Smooth muscle cell (in vitro differentiated cells): ENCODE data around the gene FAM83D. TPM values are rescaled to one million over a fixed set of nuclear protein-coding genes. Genes with fewer than 3 reads are reported as not detected.

ENCODE experiments used
- DNase-seq: peaks from one replicate; lab custom pipeline; 2025; ENCODE audit not compliant: unreplicated experiment; lab: John Stamatoyannopoulos, UW
- H2AFZ ChIP-seq: fragments of 200-600 bp; sonication (generic); 2 replicates; pipeline ENCODE4 v1.6.0; 2016; ENCODE audit warnings: antibody characterized with exemption, low read depth, mild to moderate bottlenecking
- H3F3A ChIP-seq: fragments of 200-600 bp; sonication (generic); 2 replicates; pipeline ENCODE4 v1.6.0; 2017; ENCODE audit warnings: antibody characterized with exemption, low read depth
- H3K27ac ChIP-seq: fragments of 200-600 bp; sonication (generic); 2 replicates; pipeline ENCODE4 v1.5.1; 2016; ENCODE audit warnings: low read depth, mild to moderate bottlenecking
- H3K27me3 ChIP-seq: fragments of 200-600 bp; sonication (generic); 2 replicates; pipeline ENCODE4 v1.6.1; 2016; ENCODE audit warnings: low read depth, mild to moderate bottlenecking
- H3K36me3 ChIP-seq: fragments of 200-600 bp; sonication (generic); 2 replicates; pipeline ENCODE4 v1.5.1; 2016; ENCODE audit warnings: low read depth
- H3K4me1 ChIP-seq: fragments of 200-600 bp; sonication (generic); 2 replicates; pipeline ENCODE4 v1.5.1; 2016; ENCODE audit warnings: low read depth
- H3K4me2 ChIP-seq: fragments of 200-600 bp; sonication (generic); 2 replicates; pipeline ENCODE4 v1.6.0; 2016; ENCODE audit warnings: mild to moderate bottlenecking
- H3K4me3 ChIP-seq: fragments of 200-600 bp; sonication (generic); 2 replicates; pipeline ENCODE4 v1.5.1; 2016; ENCODE audit warnings: mild to moderate bottlenecking
- H3K79me2 ChIP-seq: fragments of 200-600 bp; sonication (generic); 2 replicates; pipeline ENCODE4 v1.6.0; 2016; ENCODE audit warnings: low read depth, mild to moderate bottlenecking
- H3K9ac ChIP-seq: fragments of 200-600 bp; sonication (generic); 2 replicates; pipeline ENCODE4 v1.6.0; 2016; ENCODE audit warnings: low read depth
- H3K9me3 ChIP-seq: fragments of 200-600 bp; sonication (generic); replicated peaks from 2 replicates; pipeline ENCODE4 v1.5.1; 2016; ENCODE audit warnings: low read depth
- H4K20me1 ChIP-seq: fragments of 200-600 bp; sonication (generic); 2 replicates; pipeline ENCODE4 v1.6.0; 2016; ENCODE audit warnings: low read depth
- WGBS: methylation state at CpG from one replicate; pipeline ENCODE4 v1.1.7; 2016; ENCODE audit warnings: low lambda C conversion rate; 5-methylcytosine and 5-hydroxymethylcytosine counted together
- polyA plus RNA-seq: library from polyadenylated mRNA; unstranded; fragments of >200 nt; fragmentation: Nextera tagmentation; extraction: Ambion mirVana; gene quantifications from 2 replicates; pipeline ENCODE4 v1.2.1, GENCODE V29; 2016
- total RNA-seq: library from RNA; depleted of rRNA; stranded (reverse); fragments of >200 nt; gene quantifications from 2 replicates; pipeline ENCODE4 v1.2.3, GENCODE V29; 2014
- TF ChIP-seq, protein P1 (sequence below): fragments of 200-600 bp; sonication (generic); IDR thresholded peaks from 2 replicates; pipeline ENCODE4 v1.5.1; 2017; ENCODE audit warnings: borderline replicate concordance, mild to moderate bottlenecking, antibody characterized with exemption; ENCODE audit not compliant: insufficient read depth, poor library complexity, severe bottlenecking

FAM83D gene
- total and polyA plus RNA-seq, 2 experiments from 2014 or later = 5.7 to 10.7 TPM

DNA sequence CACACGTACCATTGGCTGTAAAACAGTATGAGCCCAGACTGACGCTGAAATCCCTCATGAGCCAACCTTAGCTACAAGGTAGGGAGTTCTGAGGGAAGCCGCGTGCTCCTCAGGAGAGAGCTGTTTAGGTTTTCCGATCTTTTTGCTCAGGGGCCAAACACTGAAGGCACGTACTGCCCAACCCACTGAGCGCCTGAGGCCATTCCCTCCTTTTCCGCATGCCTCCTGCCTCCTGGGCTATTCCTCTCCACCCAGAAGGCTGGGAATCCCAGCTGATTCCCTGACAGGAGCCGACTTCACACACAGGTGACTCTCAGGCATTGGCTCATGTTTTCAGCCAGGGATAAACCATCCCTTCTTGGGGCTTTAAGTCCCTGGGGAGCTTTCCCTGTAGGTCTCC, 5.4 kb upstream of the FAM83D start:
- Histone ChIP-seq H3K4me2 (no peak overlapping the region), H3K4me1 (no peaks in the 10 kb centered on the region), H2AFZ (no peak overlapping the region), H3K36me3 (no peaks in the 10 kb centered on the region), H3K27me3 (peaks cover 29% of the 10 kb centered on the region), H3K27ac (no peak overlapping the region), H3K4me3 (no peak overlapping the region), H3K9me3 (no peaks in the 10 kb centered on the region), H4K20me1 (no peaks in the 10 kb centered on the region), H3K9ac (no peak overlapping the region), H3K79me2 (no peaks in the 10 kb centered on the region), H3F3A (no peaks in the 10 kb centered on the region)
- WGBS = 75% methylated on average over 9 of the region's 9 CpGs
- TF ChIP-seq, protein P1, sequence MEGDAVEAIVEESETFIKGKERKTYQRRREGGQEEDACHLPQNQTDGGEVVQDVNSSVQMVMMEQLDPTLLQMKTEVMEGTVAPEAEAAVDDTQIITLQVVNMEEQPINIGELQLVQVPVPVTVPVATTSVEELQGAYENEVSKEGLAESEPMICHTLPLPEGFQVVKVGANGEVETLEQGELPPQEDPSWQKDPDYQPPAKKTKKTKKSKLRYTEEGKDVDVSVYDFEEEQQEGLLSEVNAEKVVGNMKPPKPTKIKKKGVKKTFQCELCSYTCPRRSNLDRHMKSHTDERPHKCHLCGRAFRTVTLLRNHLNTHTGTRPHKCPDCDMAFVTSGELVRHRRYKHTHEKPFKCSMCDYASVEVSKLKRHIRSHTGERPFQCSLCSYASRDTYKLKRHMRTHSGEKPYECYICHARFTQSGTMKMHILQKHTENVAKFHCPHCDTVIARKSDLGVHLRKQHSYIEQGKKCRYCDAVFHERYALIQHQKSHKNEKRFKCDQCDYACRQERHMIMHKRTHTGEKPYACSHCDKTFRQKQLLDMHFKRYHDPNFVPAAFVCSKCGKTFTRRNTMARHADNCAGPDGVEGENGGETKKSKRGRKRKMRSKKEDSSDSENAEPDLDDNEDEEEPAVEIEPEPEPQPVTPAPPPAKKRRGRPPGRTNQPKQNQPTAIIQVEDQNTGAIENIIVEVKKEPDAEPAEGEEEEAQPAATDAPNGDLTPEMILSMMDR = no peak
- no peak for DNase-seq

DNA sequence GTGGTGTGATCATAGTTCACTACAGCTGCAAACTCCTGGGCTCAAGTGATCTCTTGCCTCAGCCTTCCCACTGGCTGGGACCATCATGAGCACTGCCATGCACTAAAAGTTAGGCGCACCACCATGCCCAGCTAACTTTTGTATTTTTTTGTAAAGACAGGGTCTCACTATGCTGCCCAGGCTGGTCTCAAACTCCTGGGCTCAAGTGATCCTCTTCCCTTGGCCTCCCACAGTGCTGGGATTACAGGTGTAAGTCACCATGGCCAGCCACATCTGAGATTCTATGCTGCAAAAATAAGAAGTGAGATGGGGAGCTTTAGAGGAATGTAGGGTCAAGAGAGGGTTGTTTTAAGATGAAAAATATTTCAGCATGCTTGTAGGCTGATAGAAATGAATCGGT, 1.5 kb upstream of the FAM83D start:
- 92% methylated on average over 2 of the region's 2 CpGs for WGBS
- TF ChIP-seq, protein P1 = no peak
- Histone ChIP-seq H3K27me3 (peaks cover 21% of the 10 kb centered on the region), H4K20me1 (no peaks in the 10 kb centered on the region), H3K9me3 (no peaks in the 10 kb centered on the region), H3K27ac (no peak overlapping the region), H2AFZ (no peak overlapping the region), H3K4me3 (no peak overlapping the region), H3K4me2 (no peak overlapping the region), H3K79me2 (peaks cover 30% of the 10 kb centered on the region), H3K4me1 (peaks cover 17% of the 10 kb centered on the region), H3K36me3 (no peaks in the 10 kb centered on the region), H3F3A (no peaks in the 10 kb centered on the region), H3K9ac (no peak overlapping the region)
- no peak for DNase-seq

DNA sequence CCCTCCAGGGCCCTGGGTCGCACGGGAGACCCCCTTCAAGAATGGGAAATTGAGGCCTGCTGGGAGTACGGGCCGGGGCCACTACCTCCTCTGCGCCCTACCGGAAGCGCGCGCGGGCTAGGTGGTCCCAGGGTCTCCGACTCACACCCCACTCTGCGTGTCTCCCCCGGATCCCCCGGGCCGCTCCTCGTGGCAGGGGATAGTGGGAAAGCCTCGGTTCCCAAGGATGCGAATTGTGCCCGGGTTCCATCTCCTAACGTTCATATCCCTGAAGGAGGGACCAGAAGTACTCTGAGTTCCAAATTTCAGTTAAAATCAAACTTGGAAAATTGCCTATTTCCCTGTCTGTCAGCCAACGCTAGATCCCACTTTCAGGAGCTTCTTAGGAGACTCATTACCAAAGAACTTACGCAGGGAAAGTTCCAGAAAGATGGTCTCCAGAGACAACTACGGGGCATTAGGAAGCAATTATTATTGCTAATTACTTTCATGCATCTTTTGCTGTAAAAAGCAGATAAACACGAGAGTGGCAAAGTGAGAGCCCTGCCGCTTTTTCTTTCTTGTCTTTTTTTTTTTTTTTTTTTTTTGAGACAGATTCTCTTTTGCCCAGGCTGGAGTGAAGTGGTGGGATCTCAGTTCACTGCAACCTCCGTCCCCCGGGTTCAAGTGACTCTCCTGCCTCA, 858 bp downstream of the FAM83D start:
- H3K27me3 ChIP-seq = peaks cover 2% of the 10 kb centered on the region
- peak overlapping the region; percentile 79 for H3K4me3 ChIP-seq
- TF ChIP-seq, protein P1 = no peak
- H3K4me2 ChIP-seq = peak overlapping the region; percentile 92
- H3F3A ChIP-seq = no peaks in the 10 kb centered on the region
- no peaks in the 10 kb centered on the region for H3K36me3 ChIP-seq
- H3K4me1 ChIP-seq = peaks cover 17% of the 10 kb centered on the region
- peaks cover 46% of the 10 kb centered on the region for H3K79me2 ChIP-seq
- peak overlapping the region; percentile 89 for H2AFZ ChIP-seq
- H3K9me3 ChIP-seq = no peaks in the 10 kb centered on the region
- H3K9ac ChIP-seq = peak overlapping the region; percentile 27
- no peaks in the 10 kb centered on the region for H4K20me1 ChIP-seq
- no peak for DNase-seq
- WGBS = 10% methylated on average over 27 of the region's 27 CpGs
- H3K27ac ChIP-seq = no peak overlapping the region
